Nephron (organoid): Measurements from ENCODE around the gene CTNNA3.
A peak's percentile ranks its signal among the peaks of the same experiment; 100 is the strongest.

Experiments used
- H3K27ac Mint-ChIP-seq, 3 experiments: 2 replicates each; pipeline ENCODE4 v1.8.0; 2020; ENCODE audit warnings: mixed read lengths in 3 of 3, mild to moderate bottlenecking in 2 of 3, moderate library complexity in 1 of 3
- H3K27me3 Mint-ChIP-seq: 2 replicates; pipeline ENCODE4 v1.8.0; 2021; ENCODE audit warnings: low read depth, mild to moderate bottlenecking, moderate library complexity, mixed read lengths
- H3K36me3 Mint-ChIP-seq: 2 replicates; pipeline ENCODE4 v1.8.0; 2020; ENCODE audit warnings: low read depth, mixed read lengths
- H3K4me1 Mint-ChIP-seq: 2 replicates; pipeline ENCODE4 v1.8.0; 2020; ENCODE audit warnings: mixed read lengths
- H3K4me3 Mint-ChIP-seq, 3 experiments: 2 replicates each; pipeline ENCODE4 v1.8.0; 2020; ENCODE audit warnings: mild to moderate bottlenecking in 3 of 3, mixed read lengths in 3 of 3, moderate library complexity in 2 of 3
- H3K9me3 Mint-ChIP-seq: 2 replicates; pipeline ENCODE4 v1.8.0; 2020; ENCODE audit warnings: mixed read lengths
- TF ChIP-seq, protein P1 (sequence below), 3 experiments: fragments of 200-600 bp; sonication (generic); IDR thresholded peaks; one replicate each; pipeline ENCODE4 v1.5.0; 2021; ENCODE audit warnings: antibody characterized with exemption in 3 of 3; ENCODE audit not compliant: unreplicated experiment in 3 of 3

CTNNA3 gene

DNA sequence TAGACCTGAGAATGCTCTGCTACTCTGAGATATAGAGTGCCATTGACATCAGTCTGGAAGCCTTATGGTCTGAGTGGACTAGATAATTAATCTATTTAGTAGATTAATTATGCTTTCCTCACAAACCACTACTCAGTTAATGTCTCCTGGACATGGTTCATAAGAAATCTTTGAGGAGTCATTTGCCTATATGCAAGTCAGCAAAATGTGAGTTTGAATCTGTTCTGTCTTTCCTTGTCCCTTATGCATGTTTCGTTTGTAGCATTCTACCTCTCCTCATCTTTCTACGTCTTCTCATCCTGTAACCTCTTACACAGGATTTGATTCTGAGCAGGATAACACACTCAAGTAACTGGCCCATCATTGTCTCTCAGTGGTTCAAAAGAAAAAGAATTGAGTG, 1505.6 kb downstream of the CTNNA3 start:
- H3K9me3 Mint-ChIP-seq, result peaks cover 3% of the 10 kb centered on the region
- H3K4me3 Mint-ChIP-seq, result no peak overlapping the region
- H3K27me3 Mint-ChIP-seq, result no peaks in the 10 kb centered on the region
- H3K4me1 Mint-ChIP-seq, result peaks cover 5% of the 10 kb centered on the region
- TF ChIP-seq, protein P1, sequence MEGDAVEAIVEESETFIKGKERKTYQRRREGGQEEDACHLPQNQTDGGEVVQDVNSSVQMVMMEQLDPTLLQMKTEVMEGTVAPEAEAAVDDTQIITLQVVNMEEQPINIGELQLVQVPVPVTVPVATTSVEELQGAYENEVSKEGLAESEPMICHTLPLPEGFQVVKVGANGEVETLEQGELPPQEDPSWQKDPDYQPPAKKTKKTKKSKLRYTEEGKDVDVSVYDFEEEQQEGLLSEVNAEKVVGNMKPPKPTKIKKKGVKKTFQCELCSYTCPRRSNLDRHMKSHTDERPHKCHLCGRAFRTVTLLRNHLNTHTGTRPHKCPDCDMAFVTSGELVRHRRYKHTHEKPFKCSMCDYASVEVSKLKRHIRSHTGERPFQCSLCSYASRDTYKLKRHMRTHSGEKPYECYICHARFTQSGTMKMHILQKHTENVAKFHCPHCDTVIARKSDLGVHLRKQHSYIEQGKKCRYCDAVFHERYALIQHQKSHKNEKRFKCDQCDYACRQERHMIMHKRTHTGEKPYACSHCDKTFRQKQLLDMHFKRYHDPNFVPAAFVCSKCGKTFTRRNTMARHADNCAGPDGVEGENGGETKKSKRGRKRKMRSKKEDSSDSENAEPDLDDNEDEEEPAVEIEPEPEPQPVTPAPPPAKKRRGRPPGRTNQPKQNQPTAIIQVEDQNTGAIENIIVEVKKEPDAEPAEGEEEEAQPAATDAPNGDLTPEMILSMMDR (IDR thresholded peaks at IDR 0.05; ENCODE audit: unreplicated experiment in 3 of 3), result no peak
- no peaks in the 10 kb centered on the region for H3K36me3 Mint-ChIP-seq
- no peak overlapping the region for H3K27ac Mint-ChIP-seq

DNA sequence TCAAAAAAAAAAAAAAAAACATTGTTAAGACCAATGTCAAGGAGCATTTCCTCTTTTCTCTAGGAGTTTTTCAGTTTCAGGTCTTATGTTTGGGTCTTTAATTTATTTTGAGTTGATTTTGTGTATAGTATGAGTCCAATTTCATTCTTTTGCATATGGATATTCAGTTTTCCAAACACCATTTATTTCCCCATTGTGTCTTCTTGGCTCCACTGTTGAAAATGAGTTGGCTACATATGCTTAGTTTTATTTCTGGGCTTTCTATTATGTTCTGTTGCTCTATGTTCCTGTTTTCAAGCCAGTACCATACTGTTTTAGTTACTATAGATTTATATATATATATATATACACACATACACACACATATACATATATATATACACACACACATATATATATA, 1506.7 kb downstream of the CTNNA3 start:
- Mint-ChIP-seq H3K27me3 (no peaks in the 10 kb centered on the region), H3K4me3 (no peak overlapping the region), H3K9me3 (peaks cover 3% of the 10 kb centered on the region), H3K27ac (no peak overlapping the region), H3K36me3 (no peaks in the 10 kb centered on the region), H3K4me1 (peaks cover 5% of the 10 kb centered on the region)
- TF ChIP-seq, protein P1 (IDR thresholded peaks at IDR 0.05; ENCODE audit: unreplicated experiment in 3 of 3), result no peak

DNA sequence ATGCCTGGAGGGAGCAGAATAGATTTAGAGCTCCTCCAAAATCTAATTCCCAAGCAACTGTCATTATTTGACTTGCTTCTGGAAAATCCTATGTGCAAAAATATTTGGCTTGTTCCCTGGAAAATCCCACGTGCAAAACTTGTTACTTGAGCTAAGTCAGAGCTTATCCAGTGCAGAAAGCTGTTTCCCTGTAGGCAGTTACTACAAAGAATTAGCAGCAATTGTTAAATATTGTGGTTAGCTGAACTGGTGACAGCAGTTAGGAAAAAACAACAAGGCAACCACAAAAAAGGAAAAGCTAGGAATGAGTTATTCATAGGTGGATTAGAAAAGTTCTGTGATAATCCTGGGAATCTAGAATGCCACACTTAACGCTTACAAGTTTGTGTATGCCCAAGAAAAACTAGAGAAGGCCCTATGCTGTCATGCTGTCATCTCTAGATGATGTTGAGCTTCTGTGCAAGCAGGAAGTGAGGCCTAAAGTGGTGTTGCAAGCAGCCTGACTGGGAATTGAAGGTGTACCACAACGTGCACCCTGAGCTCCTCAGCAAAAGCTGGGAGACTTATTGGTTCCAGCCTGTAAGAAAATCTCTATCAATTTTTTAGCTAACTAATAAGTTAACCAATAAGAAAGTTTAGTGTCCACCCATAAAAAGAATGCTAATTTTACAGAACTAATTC, 1508.8 kb downstream of the CTNNA3 start:
- TF ChIP-seq, protein P1 (IDR thresholded peaks at IDR 0.05; ENCODE audit: unreplicated experiment in 3 of 3), result no peak
- Mint-ChIP-seq H3K36me3 (no peaks in the 10 kb centered on the region), H3K27ac (no peak overlapping the region), H3K27me3 (no peaks in the 10 kb centered on the region), H3K4me3 (no peak overlapping the region), H3K4me1 (peaks cover 5% of the 10 kb centered on the region), H3K9me3 (peaks cover 3% of the 10 kb centered on the region)

DNA sequence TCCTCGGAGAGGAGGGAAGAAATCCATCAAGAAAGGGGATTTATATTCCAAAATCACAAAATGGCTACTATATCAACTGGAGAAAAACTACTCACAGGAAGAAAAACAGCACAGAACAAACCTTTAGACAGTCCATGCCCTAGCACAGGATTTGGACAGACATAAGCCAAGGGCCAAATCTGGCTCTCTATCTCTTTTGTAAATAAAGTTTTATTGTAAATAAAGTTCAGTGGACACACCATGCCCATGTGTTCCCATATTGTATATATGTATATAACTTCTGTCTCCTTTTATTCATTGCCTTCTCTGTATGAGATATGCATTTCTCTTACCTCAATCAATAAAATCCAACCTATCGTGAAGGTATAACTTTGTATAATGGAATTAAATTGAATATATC, 1513.0 kb downstream of the CTNNA3 start:
- Mint-ChIP-seq H3K4me3 (no peak overlapping the region), H3K4me1 (peaks cover 15% of the 10 kb centered on the region), H3K27me3 (no peaks in the 10 kb centered on the region), H3K9me3 (no peaks in the 10 kb centered on the region), H3K27ac (no peak overlapping the region), H3K36me3 (no peaks in the 10 kb centered on the region)
- TF ChIP-seq, protein P1 (IDR thresholded peaks at IDR 0.05; ENCODE audit: unreplicated experiment in 3 of 3), result no peak

DNA sequence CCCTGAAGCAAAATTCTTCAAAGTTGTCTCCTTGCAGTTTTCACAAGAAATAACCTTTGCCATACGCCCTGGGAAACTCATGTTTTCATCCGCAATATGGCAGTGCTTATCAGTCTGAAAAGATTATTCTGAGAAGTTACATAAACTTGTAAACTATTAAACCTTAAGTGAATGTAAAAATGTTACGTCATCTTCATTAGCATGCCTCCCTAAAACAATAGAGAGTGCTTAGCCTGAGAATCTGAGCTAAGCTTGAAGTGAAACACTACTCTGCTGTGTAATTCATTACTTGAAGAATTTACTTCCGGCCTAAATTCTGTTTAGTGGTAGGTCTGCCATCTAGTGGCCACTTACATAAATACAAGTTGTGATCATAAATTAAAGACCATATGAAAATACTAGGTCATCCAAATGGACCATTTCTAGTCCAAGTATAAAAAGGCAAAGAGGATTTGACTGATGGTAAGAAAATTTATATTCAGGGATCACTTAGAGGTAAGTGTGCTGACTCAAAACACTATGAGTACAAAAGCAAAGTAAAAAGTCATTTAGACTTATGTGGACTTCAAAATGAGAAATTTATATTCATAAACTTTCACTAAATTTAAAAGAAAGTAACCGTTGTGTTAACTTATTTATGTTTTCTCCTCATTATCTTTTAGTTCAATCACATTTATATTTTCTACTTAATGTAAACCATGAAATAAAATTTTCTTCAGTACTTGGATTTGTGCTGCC, 1515.2 kb downstream of the CTNNA3 start:
- no peaks in the 10 kb centered on the region for H3K36me3 Mint-ChIP-seq
- TF ChIP-seq, protein P1 (IDR thresholded peaks at IDR 0.05; ENCODE audit: unreplicated experiment in 3 of 3), result peak; percentile 64 to 76 (median 71)
- H3K27ac Mint-ChIP-seq, result peak overlapping the region; percentile 0 to 15 (median 11)
- H3K9me3 Mint-ChIP-seq, result peaks cover 5% of the 10 kb centered on the region
- H3K4me1 Mint-ChIP-seq, result peaks cover 10% of the 10 kb centered on the region
- no peaks in the 10 kb centered on the region for H3K27me3 Mint-ChIP-seq
- H3K4me3 Mint-ChIP-seq, result no peak overlapping the region
